Esophagus muscularis mucosa (tissue), 4 donors: ENCODE data around the gene SEMA5B. TPM values are rescaled to one million over a fixed set of nuclear protein-coding genes. Genes with fewer than 3 reads are reported as not detected.

Source experiments
- DNase-seq: peaks from one replicate; pipeline ENCODE4 v3.0.0-alpha.2; 2017; ENCODE audit errors: extremely low spot score
- H3K27ac ChIP-seq, 4 donors: fragments of 200-600 bp; sonication (generic); replicated peaks in 1 of 4; 1 replicate in 3 of 4; 2 replicates in 1 of 4; pipeline ENCODE4 v1.5.1; 2016 to 2019; ENCODE audit warnings: mild to moderate bottlenecking in 1 of 4
- H3K27me3 ChIP-seq, 4 donors: fragments of 200-600 bp; sonication (generic); one replicate each; pipeline versions ENCODE4 v1.5.1 to v1.6.0; 2016 to 2019
- H3K36me3 ChIP-seq, 4 donors: fragments of 200-600 bp; sonication (generic); one replicate each; pipeline ENCODE4 v1.5.1; 2016 to 2019
- H3K4me1 ChIP-seq, 4 donors: fragments of 200-600 bp; sonication (generic); one replicate each; pipeline ENCODE4 v1.5.1; 2016 to 2019
- H3K4me3 ChIP-seq, 4 donors: fragments of 200-600 bp; sonication (generic); 1 replicate in 2 of 4; 2 replicates in 2 of 4; pipeline ENCODE4 v1.5.1; 2016 to 2019; ENCODE audit warnings: mild to moderate bottlenecking in 4 of 4, moderate library complexity in 1 of 4
- H3K9me3 ChIP-seq, 4 donors: fragments of 200-600 bp; sonication (generic); 1 replicate in 3 of 4; 2 replicates in 1 of 4; pipeline ENCODE4 v1.5.1; 2016 to 2019
- EP300 ChIP-seq: sonication (generic); formaldehyde crosslinking; IDR thresholded peaks from one replicate; pipeline ENCODE4 v1.6.1; 2017; ENCODE audit warnings: antibody characterized with exemption
- POLR2A ChIP-seq: fragments of 450-650 bp; IDR thresholded peaks from one replicate; pipeline ENCODE4 v1.6.1; 2017; ENCODE audit warnings: antibody characterized with exemption, moderate library complexity, mild to moderate bottlenecking, low read depth
- POLR2AphosphoS5 ChIP-seq, 2 donors: sonication (generic); formaldehyde crosslinking; IDR thresholded peaks; one replicate each; pipeline ENCODE4 v1.6.1; 2017; ENCODE audit warnings: antibody characterized with exemption in 2 of 2
- WGBS: methylation state at CpG from one replicate; pipeline ENCODE4 v1.1.5; 2018; 5-methylcytosine and 5-hydroxymethylcytosine counted together
- intact Hi-C: fragments of 100-400 bp; cut with DNase I; formaldehyde crosslinking; loops from one replicate; pipeline ENCODE4 v1.15.1; 2023
- total RNA-seq, 4 donors: library from RNA; depleted of rRNA; stranded (reverse); fragments of >200 nt; gene quantifications; one replicate each; pipeline versions ENCODE4 v1.1.0 to v1.2.1, GENCODE V29; 2016
- TF ChIP-seq, protein P1 (sequence below), 3 experiments: fragments of 200-600 bp in 2 of 3; fragments of 450-650 bp in 1 of 3; sonication (generic) in 2 of 3; IDR thresholded peaks; one replicate each; pipeline ENCODE4 v1.5.1; 2017 to 2019; ENCODE audit warnings: antibody characterized with exemption in 3 of 3, mild to moderate bottlenecking in 2 of 3, moderate library complexity in 1 of 3

The SEMA5B gene, protein sequence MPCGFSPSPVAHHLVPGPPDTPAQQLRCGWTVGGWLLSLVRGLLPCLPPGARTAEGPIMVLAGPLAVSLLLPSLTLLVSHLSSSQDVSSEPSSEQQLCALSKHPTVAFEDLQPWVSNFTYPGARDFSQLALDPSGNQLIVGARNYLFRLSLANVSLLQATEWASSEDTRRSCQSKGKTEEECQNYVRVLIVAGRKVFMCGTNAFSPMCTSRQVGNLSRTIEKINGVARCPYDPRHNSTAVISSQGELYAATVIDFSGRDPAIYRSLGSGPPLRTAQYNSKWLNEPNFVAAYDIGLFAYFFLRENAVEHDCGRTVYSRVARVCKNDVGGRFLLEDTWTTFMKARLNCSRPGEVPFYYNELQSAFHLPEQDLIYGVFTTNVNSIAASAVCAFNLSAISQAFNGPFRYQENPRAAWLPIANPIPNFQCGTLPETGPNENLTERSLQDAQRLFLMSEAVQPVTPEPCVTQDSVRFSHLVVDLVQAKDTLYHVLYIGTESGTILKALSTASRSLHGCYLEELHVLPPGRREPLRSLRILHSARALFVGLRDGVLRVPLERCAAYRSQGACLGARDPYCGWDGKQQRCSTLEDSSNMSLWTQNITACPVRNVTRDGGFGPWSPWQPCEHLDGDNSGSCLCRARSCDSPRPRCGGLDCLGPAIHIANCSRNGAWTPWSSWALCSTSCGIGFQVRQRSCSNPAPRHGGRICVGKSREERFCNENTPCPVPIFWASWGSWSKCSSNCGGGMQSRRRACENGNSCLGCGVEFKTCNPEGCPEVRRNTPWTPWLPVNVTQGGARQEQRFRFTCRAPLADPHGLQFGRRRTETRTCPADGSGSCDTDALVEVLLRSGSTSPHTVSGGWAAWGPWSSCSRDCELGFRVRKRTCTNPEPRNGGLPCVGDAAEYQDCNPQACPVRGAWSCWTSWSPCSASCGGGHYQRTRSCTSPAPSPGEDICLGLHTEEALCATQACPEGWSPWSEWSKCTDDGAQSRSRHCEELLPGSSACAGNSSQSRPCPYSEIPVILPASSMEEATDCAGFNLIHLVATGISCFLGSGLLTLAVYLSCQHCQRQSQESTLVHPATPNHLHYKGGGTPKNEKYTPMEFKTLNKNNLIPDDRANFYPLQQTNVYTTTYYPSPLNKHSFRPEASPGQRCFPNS
- total RNA-seq = 1 to 10 TPM in 1 of 4 donors, under 1 TPM in 3; under 0.01 to 1.6 (median 0.34) TPM

DNA sequence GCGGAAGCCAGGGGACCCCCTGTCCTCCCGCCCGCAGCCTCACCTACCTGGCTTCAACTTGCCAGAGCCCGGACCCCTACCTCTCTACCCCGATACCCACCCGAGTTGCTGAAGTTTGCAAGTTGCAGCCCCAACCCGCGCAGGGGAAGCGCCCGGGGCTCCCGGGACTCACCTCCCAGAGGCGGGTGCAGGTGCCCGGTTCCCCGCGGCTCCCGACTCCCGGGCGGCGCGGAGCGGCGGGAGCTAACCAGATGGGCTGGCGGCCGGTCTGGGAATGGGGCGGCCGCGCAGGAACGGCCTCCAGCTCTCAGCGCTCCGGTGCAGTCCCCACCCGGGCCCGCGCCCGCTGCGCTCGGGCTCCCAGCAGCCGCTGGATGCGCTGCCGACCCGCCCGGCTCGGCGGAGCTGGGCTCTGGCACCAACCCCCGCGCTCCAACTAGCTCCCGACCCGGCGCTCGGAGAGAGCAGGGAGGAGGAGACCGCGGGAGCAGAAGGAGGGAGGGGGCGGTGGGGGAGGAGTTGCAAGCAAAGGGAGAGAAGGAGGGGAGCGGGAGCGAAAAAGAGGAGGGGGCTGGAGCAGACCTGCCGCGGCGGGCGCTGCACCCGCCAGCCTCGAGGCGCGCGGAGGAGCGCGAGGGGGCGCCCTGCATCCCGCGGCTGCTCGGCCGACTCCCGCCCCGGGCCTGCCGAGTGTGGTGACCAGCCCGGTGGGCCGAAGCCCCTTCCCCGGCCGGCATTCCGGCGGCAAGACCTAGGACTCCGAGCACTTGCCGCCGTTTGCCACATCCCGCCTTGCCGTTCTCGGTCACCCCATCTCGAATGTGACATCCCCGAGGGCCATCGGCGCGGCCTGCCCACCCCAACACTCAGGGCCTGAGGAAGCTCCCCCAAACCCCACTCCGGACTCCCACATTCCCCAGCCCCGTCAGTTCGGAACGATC lies at the start of gene SEMA5B:
Gene SEMA5B (minus strand): TSS at position 472 of the 941 bp plus-strand sequence. CDS start 66,500 bp downstream, outside the sequence.
- TF ChIP-seq, protein P1, sequence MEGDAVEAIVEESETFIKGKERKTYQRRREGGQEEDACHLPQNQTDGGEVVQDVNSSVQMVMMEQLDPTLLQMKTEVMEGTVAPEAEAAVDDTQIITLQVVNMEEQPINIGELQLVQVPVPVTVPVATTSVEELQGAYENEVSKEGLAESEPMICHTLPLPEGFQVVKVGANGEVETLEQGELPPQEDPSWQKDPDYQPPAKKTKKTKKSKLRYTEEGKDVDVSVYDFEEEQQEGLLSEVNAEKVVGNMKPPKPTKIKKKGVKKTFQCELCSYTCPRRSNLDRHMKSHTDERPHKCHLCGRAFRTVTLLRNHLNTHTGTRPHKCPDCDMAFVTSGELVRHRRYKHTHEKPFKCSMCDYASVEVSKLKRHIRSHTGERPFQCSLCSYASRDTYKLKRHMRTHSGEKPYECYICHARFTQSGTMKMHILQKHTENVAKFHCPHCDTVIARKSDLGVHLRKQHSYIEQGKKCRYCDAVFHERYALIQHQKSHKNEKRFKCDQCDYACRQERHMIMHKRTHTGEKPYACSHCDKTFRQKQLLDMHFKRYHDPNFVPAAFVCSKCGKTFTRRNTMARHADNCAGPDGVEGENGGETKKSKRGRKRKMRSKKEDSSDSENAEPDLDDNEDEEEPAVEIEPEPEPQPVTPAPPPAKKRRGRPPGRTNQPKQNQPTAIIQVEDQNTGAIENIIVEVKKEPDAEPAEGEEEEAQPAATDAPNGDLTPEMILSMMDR (IDR thresholded peaks at IDR 0.05) = peak; percentile 32 to 52 (median 51)
- no peak for TF ChIP-seq EP300
- TF ChIP-seq POLR2A = no peak
- no peaks in the 10 kb centered on the region for H3K9me3 ChIP-seq

DNA sequence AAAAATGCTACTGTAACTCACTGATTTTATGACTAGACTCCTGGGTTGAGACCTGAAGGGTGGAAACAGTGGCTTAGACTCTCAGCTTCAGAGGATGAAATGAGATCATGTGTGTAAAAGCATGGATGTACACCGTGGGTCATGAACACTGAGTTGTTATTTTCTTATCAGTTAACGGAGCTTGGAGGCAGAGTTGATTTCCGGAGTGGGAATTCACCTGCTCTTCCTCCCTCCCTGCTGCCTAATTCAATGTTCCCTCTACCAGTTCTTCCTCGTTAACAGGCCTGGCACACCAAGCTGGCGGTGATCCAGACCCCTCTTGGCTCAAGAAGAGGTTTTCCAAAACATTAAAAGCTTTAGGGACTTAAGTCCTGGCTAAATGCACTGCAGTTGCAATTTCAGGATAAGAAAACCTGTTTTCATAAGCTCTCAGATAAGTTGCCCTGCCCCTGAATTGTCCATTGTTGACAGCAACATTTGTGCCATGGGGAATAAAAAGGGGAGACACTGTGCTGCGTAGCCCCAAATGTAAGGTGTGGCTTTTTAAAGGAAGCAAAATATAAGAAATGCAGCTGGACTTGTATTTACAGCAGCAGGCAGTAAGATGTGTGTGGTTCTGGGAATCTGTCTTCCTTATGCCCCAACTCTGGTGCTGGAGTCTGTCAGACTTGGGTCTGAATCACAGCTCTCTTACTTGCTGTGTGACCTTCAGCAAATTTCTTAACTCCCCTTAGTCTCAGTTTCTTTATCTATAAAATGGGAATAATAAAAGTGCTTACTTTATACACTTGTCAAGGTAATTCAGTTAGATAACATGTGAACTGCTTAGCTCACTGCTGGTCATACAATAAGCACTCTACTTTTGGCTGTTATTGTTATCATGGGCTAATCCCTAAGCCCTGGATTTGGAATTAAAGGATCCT lies 49.2 kb upstream of the SEMA5B start:
- TF ChIP-seq POLR2AphosphoS5 (IDR thresholded peaks at IDR 0.05) (peak in 1 of 2 donors; percentile 29), POLR2A (no peak)
- H3K4me1 ChIP-seq = peaks cover 26 to 77% (median 71%) of the 10 kb centered on the region in 4 donors
- no peak for DNase-seq

More for the DNA sequence above, at the start of gene SEMA5B:
- Histone ChIP-seq H3K36me3 (no peaks in the 10 kb centered on the region), H3K27me3 (peaks cover 0 to 62% (median 12%) of the 10 kb centered on the region in 4 donors), H3K4me1 (peaks cover 31 to 35% (median 34%) of the 10 kb centered on the region in 4 donors), H3K27ac (peak within 1 kb of the TSS in 1 of 4 donors; percentile 49), H3K4me3 (peak within 1 kb of the TSS; percentile 56 to 64 (median 62))
- intact Hi-C loops = loop anchor here (2.0 kb wide), 1 partner anchor 85 kb away; no protein-coding TSS in a partner anchor
- under 1% methylated on average over 62 of the region's 94 CpGs for WGBS
- DNase-seq = no peak

DNA sequence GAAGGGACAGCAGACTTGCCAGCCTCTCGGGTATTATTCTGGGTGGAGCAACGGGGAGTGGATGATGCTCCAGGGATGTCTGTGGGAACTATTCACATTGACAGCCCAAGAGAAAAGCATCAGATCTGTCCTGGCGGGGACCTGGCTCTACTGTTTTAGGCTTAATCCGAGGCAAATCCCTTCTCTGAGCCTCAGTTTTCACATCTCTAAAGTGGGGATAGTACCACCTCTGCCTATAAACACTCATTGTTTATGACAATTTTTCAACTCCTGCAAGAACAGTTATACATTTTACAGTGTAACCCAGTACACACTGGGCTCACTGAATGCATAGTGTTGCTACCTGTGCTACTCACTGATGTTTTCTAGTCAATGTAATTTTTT lies 48.5 kb upstream of the SEMA5B start:
- H3K27ac ChIP-seq = peak overlapping the region; percentile 53 to 74 (median 60)
- peaks cover 26 to 77% (median 71%) of the 10 kb centered on the region in 4 donors for H3K4me1 ChIP-seq
- 81% methylated on average over 4 of the region's 4 CpGs for WGBS
- TF ChIP-seq EP300 = no peak
- TF ChIP-seq, protein P1 (IDR thresholded peaks at IDR 0.05) = no peak
- TF ChIP-seq POLR2A = no peak
- no peak for TF ChIP-seq POLR2AphosphoS5 (IDR thresholded peaks at IDR 0.05)
- H3K4me3 ChIP-seq = no peak overlapping the region
- H3K27me3 ChIP-seq = no peaks in the 10 kb centered on the region
- intact Hi-C loops = no loop called here
- no peaks in the 10 kb centered on the region for H3K9me3 ChIP-seq
- DNase-seq = no peak
- no peaks in the 10 kb centered on the region for H3K36me3 ChIP-seq

More for the DNA sequence above, 49.2 kb upstream of the SEMA5B start:
- intact Hi-C loops = no loop called here
- 15% methylated on average over 6 of the region's 6 CpGs for WGBS
- no peaks in the 10 kb centered on the region for H3K36me3 ChIP-seq
- H3K9me3 ChIP-seq = no peaks in the 10 kb centered on the region
- H3K4me3 ChIP-seq = no peak overlapping the region
- peak overlapping the region; percentile 53 to 74 (median 60) for H3K27ac ChIP-seq
- no peaks in the 10 kb centered on the region for H3K27me3 ChIP-seq

DNA sequence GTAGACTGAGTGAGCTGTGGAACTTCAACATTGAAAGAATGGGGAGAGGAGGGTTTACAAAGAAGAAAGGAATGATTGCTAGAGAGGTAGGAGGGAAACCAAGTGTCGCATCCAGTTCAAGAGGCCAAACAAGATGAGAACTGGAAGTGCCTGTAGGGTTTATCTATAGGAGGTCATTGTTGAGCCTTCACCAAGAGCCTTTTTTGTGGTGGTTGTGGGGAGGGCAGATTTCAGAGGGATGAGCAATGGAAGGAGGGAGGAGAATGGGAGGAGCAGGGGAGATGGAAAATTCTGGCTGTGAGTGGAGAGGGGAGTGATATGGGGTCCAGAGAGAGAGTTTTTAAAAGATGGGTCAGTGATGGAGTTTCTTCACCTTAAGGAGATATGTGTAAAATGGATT lies 47.8 kb upstream of the SEMA5B start:
- TF ChIP-seq, protein P1 (IDR thresholded peaks at IDR 0.05) = no peak
- TF ChIP-seq POLR2AphosphoS5 (IDR thresholded peaks at IDR 0.05) (no peak), EP300 (no peak), POLR2A (no peak)
- no peak for DNase-seq
- Histone ChIP-seq H3K4me1 (peaks cover 22 to 79% (median 71%) of the 10 kb centered on the region in 4 donors), H3K27ac (peak overlapping the region in 3 of 4 donors; percentile 38 to 64 (median 55)), H3K4me3 (no peak overlapping the region), H3K27me3 (no peaks in the 10 kb centered on the region), H3K9me3 (no peaks in the 10 kb centered on the region), H3K36me3 (no peaks in the 10 kb centered on the region)
- intact Hi-C loops = no loop called here
- WGBS = 97% methylated on average over 1 of the region's 1 CpG
